Keratinocyte (primary cell): ENCODE data around the gene CD209. TPM values are rescaled to one million over a fixed set of nuclear protein-coding genes. Genes with fewer than 3 reads are reported as not detected.
A peak's percentile ranks its signal among the peaks of the same experiment; 100 is the strongest.

Source experiments
- DNase-seq: peaks from one replicate; pipeline ENCODE4 v3.0.0-alpha.2; 2011; ENCODE audit warnings: low read depth, missing footprints, low spot score
- FAIRE-seq: peaks from 2 replicates; lab custom pipeline; 2011; peaks lifted over from hg19 to GRCh38; lab: Jason Lieb, UNC
- H2AFZ ChIP-seq: 2 replicates; pipeline ENCODE4 v1.6.0; 2012; ENCODE audit warnings: low read length, control low read depth, inconsistent platforms; ENCODE audit not compliant: control insufficient read depth
- H3K27ac ChIP-seq: 2 replicates; pipeline ENCODE4 v1.5.1; 2011; ENCODE audit warnings: low read length; ENCODE audit not compliant: control insufficient read depth, insufficient read depth
- H3K27me3 ChIP-seq: 3 replicates; pipeline ENCODE4 v1.6.0; 2011; ENCODE audit warnings: low read length; ENCODE audit not compliant: control insufficient read depth, insufficient read depth; ENCODE audit errors: extremely low read depth
- H3K36me3 ChIP-seq, 2 experiments: 2 replicates in 1 of 2; 3 replicates in 1 of 2; pipeline ENCODE4 v1.5.1; 2011; ENCODE audit warnings: low read length in 2 of 2, mild to moderate bottlenecking in 1 of 2; ENCODE audit not compliant: control insufficient read depth in 2 of 2, insufficient read depth in 2 of 2; ENCODE audit errors: extremely low read depth in 1 of 2
- H3K4me1 ChIP-seq: 3 replicates; pipeline ENCODE4 v1.5.1; 2011; ENCODE audit warnings: low read length; ENCODE audit not compliant: control insufficient read depth, insufficient read depth; ENCODE audit errors: extremely low read depth
- H3K4me2 ChIP-seq: 3 replicates; pipeline ENCODE4 v1.6.0; 2011; ENCODE audit warnings: low read depth, low read length; ENCODE audit not compliant: control insufficient read depth, insufficient read depth; ENCODE audit errors: extremely low read depth
- H3K4me3 ChIP-seq, 3 experiments: fragments of 200-600 bp in 1 of 3; sonication (generic) in 1 of 3; 2 replicates in 2 of 3; 3 replicates in 1 of 3; pipeline ENCODE4 v1.5.1; 2011 to 2016; ENCODE audit warnings: low read length in 3 of 3, mild to moderate bottlenecking in 3 of 3, control low read depth in 2 of 3, inconsistent platforms in 1 of 3, low read depth in 1 of 3, mixed read lengths in 1 of 3, mixed run types in 1 of 3, moderate library complexity in 1 of 3; ENCODE audit not compliant: control insufficient read depth in 2 of 3, insufficient read depth in 2 of 3; ENCODE audit errors: extremely low read depth in 1 of 3
- H3K79me2 ChIP-seq: 2 replicates; pipeline ENCODE4 v1.6.0; 2012; ENCODE audit warnings: low read length; ENCODE audit not compliant: control insufficient read depth, insufficient read depth
- H3K9ac ChIP-seq: 3 replicates; pipeline ENCODE4 v1.6.0; 2011; ENCODE audit warnings: low read length; ENCODE audit not compliant: control insufficient read depth, insufficient read depth; ENCODE audit errors: extremely low read depth
- H3K9me1 ChIP-seq: 3 replicates; pipeline ENCODE4 v1.6.0; 2011; ENCODE audit warnings: low read length; ENCODE audit not compliant: control insufficient read depth, insufficient read depth; ENCODE audit errors: extremely low read depth
- H3K9me3 ChIP-seq: 2 replicates; pipeline ENCODE4 v1.5.1; 2012; ENCODE audit warnings: low read depth, low read length; ENCODE audit not compliant: control insufficient read depth
- H4K20me1 ChIP-seq: 3 replicates; pipeline ENCODE4 v1.6.0; 2011; ENCODE audit warnings: low read length; ENCODE audit not compliant: control insufficient read depth, insufficient read depth; ENCODE audit errors: extremely low read depth
- EZH2 ChIP-seq: IDR thresholded peaks from one replicate; pipeline ENCODE4 v1.6.1; 2012; ENCODE audit warnings: inconsistent platforms, mild to moderate bottlenecking, low read length, moderate library complexity
- dilution Hi-C: fragments of 300-500 bp; cut with MboI; formaldehyde crosslinking; loops from one replicate; pipeline ENCODE4 v1.7.0; 2020; ENCODE audit warnings: low sequenced_read_pairs; ENCODE audit not compliant: extremely low pct_ligation_motif_present
- polyA plus RNA-seq, 5 experiments: library from polyadenylated mRNA; depleted of rRNA in 3 of 5; stranded (reverse) in 3 of 5; stranded (forward) in 1 of 5; unstranded in 1 of 5; fragments of >200 nt; gene quantifications; 1 replicate in 1 of 5; 2 replicates in 3 of 5; 3 replicates in 1 of 5; pipeline versions ENCODE4 v1.2.1 to v1.2.3, GENCODE V29; 2011 to 2012; ENCODE audit warnings: missing spikeins in 2 of 5, low read depth in 1 of 5, low replicate concordance in 1 of 5
- TF ChIP-seq, protein P1 (sequence below), 3 experiments: IDR thresholded peaks in 1 of 3; conservative IDR thresholded peaks in 1 of 3; optimal IDR thresholded peaks in 1 of 3; 2 replicates in 2 of 3; 3 replicates in 1 of 3; pipeline versions ENCODE3 to v1.5.1; 2011; ENCODE audit warnings: low read length in 3 of 3, mild to moderate bottlenecking in 3 of 3, moderate library complexity in 2 of 3, control low read depth in 1 of 3, inconsistent platforms in 1 of 3; ENCODE audit not compliant: insufficient read depth in 2 of 3; ENCODE audit errors: extremely low read depth in 1 of 3

CD209 gene
- polyA plus RNA-seq, 1 donor (not counting 4 experiments of a cell fraction or from before 2014, with no cell fraction given), result not detected

- no peaks in the 10 kb centered on the region for H3K79me2 ChIP-seq
- H3K4me3 ChIP-seq, result no peak overlapping the region
- no peak overlapping the region for H3K9ac ChIP-seq
- no peaks in the 10 kb centered on the region for H4K20me1 ChIP-seq
- peaks cover 10% of the 10 kb centered on the region for H3K4me1 ChIP-seq
- DNase-seq (peak; percentile 69), FAIRE-seq (peak; percentile 87)
- dilution Hi-C loops, result no loop called here
- H3K27me3 ChIP-seq, result peaks cover 28% of the 10 kb centered on the region
- no peak for TF ChIP-seq EZH2
- TF ChIP-seq, protein P1, sequence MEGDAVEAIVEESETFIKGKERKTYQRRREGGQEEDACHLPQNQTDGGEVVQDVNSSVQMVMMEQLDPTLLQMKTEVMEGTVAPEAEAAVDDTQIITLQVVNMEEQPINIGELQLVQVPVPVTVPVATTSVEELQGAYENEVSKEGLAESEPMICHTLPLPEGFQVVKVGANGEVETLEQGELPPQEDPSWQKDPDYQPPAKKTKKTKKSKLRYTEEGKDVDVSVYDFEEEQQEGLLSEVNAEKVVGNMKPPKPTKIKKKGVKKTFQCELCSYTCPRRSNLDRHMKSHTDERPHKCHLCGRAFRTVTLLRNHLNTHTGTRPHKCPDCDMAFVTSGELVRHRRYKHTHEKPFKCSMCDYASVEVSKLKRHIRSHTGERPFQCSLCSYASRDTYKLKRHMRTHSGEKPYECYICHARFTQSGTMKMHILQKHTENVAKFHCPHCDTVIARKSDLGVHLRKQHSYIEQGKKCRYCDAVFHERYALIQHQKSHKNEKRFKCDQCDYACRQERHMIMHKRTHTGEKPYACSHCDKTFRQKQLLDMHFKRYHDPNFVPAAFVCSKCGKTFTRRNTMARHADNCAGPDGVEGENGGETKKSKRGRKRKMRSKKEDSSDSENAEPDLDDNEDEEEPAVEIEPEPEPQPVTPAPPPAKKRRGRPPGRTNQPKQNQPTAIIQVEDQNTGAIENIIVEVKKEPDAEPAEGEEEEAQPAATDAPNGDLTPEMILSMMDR (optimal IDR thresholded peaks at IDR 0.05 in 1 of 3, IDR thresholded peaks at IDR 0.05 in 1 of 3, conservative IDR thresholded peaks at IDR 0.05 in 1 of 3; ENCODE audit: extremely low read depth in 1 of 3, insufficient read depth in 2 of 3, low read length in 3 of 3), result peak in 1 of 3 experiments; percentile 6
- H3K9me3 ChIP-seq, result peaks cover 2% of the 10 kb centered on the region
- H3K4me2 ChIP-seq, result no peak overlapping the region
- H2AFZ ChIP-seq, result no peak overlapping the region
- no peaks in the 10 kb centered on the region for H3K36me3 ChIP-seq
- H3K27ac ChIP-seq, result no peak overlapping the region
- H3K9me1 ChIP-seq, result no peaks in the 10 kb centered on the region
These were observed 36.7 kb upstream of the CD209 start for GRCh38 chr19:7783991-7784423.

DNA sequence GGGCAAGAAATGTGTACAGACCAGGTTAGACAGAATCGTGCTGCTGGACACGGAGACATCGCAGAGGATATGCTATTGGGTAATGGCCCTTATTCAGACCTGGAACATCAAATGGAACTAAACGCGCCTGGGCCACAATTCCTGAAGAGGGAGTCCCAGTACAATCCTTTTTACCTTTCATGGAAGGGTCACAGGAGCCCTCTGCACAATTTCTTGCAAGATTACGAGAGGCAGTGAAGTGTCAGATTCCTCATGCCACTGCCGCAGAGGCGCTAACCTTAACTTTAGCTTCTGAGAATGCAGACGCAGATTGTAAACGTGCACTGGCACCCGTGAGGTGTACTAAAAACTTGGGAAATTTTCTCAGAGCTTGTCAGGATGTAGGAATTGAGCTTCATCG is 33.8 kb upstream of the CD209 start:
- Histone ChIP-seq H2AFZ (no peak overlapping the region), H3K9ac (no peak overlapping the region), H3K4me1 (peaks cover 10% of the 10 kb centered on the region), H3K36me3 (no peaks in the 10 kb centered on the region), H3K27me3 (peaks cover 7% of the 10 kb centered on the region), H3K4me3 (no peak overlapping the region), H3K9me3 (peaks cover 2% of the 10 kb centered on the region), H4K20me1 (no peaks in the 10 kb centered on the region), H3K4me2 (no peak overlapping the region), H3K9me1 (no peaks in the 10 kb centered on the region), H3K79me2 (no peaks in the 10 kb centered on the region), H3K27ac (no peak overlapping the region)
- FAIRE-seq, result no peak
- DNase-seq, result no peak
- TF ChIP-seq, protein P1 (optimal IDR thresholded peaks at IDR 0.05 in 1 of 3, IDR thresholded peaks at IDR 0.05 in 1 of 3, conservative IDR thresholded peaks at IDR 0.05 in 1 of 3; ENCODE audit: extremely low read depth in 1 of 3, insufficient read depth in 2 of 3, low read length in 3 of 3), result no peak
- TF ChIP-seq EZH2, result no peak
- dilution Hi-C loops, result no loop called here
